NCI-H1694 (cell line): ENCODE results near the gene IL7R.
"Not testable (repeated sequence)": the region's sequence is repeated elsewhere in the genome, so short reads cannot be mapped to it uniquely, and the experiment has no call there.

Source experiments
- DNase-seq: peaks from one replicate; lab custom pipeline; 2025; lab: John Stamatoyannopoulos, UW

Gene IL7R

DNA sequence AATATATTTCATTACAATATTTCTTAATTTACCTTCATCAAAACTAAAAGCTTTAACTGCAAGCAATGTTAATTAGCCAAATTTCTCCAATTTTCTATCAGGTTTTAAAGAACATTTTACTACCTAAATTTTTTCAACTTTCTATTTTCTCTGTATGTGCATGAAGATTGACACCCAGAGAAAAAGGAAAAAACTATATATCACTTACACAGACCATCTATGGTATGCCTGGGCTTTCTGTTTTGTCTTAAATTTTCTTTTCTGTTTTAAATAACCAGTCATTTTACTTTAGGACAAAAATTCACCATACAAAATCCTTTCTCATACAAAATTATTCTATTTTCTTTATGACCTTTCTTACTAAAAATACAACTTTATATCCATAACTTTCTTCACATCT is 13.8 kb upstream of the IL7R start:
- no peak for DNase-seq

DNA sequence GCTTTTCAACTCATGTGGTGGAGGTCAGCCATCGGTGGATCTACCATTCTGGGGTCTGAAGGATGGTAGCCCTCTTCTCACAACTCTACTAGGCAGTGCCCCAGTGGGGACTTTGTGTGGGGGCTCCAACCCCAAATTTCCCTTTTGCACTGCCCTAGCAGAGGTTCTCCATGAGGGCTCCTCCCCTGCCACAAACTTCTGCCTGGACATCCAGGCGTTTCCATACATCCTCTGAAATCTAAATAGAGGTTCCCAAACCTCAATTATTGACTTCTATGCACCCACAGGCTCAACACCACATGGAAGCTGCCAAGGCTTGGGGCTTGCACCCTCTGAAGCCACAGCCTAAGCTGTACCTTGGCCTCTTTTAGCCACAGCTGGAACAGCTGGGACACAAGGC is 11.2 kb upstream of the IL7R start:
- not testable (repeated sequence) for DNase-seq

DNA sequence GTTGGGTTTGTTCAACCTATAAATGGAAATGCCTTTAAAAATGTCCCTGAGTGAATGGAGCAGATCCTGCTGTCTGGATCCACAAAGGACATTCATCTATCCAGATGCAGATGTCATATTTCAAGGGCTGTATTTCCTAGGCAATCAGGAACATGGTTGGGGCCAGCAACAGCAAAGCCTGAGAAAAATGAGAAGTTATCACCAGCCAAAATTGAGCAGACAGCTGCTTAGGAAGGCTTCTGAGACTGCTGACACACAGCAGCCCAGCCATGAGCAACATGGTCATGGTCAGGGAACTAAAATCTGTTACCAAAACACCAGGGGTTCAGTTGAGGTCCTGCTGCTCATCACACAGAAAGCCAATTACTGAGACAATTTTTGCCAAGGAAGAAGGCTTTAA is 9.2 kb upstream of the IL7R start:
- no peak for DNase-seq

DNA sequence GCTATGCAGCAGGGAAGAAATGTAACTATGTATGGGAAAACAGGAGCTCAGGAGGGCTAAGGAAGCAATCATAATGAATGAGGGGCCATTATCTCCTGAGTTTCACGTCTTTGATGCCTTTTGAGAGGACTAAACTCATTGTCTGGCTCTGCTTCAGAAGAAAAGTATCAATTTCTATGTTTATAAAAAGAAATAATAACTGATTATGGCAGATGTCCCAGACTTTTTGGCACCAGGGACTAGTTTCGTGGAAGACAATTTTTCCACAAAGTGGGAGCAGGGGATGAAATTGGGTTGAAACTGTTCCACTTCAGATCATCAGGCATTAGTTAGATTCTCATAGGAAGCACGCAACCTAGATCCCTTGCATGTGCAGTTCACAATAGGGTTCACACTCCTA is 8.7 kb upstream of the IL7R start:
- DNase-seq: no peak

DNA sequence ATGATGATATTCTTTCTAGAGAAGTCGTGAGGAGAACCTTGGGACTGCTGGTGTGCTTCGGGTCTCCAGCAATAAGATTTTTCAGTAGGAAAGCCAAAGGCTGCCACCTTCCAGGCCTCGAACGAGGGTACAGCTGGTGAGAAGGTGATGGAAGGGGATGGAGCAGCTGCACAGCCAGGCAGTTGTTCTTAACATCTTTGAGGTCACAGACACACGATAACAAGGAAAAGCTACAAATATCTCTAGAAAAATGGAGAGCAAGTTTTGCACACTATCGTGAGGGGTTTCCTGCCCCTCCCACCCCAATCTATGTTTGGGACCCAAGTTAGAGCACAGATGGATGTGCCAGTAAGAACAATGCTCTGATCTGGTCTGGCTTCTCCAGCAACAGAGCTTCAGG is 6.8 kb upstream of the IL7R start:
- DNase-seq: no peak

DNA sequence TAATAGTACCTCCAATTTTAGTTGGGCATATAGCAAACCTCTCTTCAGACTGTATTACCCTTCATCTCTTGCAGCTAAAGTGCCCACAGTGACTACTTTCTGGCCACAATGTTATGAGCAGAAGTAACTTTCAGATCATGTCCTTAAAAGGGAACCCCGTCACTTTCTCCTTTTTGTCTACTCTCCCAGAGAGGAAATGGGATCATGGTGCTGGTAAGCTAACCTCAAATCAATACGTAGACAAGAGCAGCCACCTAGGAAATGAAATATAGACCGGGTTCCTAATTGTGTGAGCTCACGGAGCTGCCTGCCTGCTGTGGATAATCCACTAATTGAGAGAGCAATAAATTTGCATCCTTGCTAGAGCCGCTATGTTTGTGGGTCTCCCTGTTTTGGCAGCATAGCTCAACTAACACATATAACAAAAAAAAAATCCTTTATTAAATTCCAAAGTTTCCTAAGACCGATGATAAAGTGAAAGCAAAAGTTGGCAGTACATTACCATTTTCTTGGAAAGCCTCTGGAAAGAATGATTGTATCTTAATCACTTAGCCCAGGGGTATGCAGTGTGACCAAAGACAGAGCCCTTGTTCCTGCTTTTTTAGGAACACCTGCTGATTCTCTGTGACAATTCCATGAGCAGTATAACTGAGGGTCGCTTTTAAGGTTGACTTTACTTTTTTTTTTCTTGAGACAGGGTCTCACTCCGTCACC is 5.6 kb upstream of the IL7R start:
- DNase-seq: no peak

DNA sequence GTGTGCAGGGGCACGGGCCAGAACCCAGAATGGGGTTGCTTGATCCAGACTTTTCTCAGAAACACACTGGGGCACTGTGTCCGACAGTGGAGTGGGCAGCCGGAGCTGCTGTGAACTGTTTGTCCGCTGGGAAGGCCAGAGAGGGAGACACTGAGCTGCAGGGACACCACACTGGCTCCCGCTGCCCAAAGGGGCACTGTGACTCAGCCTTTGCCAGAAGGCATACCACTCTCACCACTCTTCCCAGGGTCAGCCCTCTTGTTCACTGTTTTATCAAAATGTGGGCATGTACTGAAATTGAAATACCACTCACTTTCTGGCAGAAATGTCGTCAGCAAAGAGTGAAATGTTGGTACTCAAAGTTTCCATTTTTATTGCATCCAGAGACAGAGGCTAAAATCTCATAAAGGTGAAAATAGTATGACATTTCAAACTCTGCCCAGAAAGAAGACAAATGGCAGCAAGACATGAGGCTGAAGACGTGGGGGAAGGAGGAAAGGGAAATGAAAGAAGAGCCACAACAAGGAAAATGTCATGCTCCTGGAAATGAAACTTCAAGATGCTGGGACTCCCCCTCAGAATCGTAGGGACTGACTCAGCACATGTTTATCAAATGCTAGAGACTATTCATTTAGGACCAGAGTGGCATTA is 4.5 kb upstream of the IL7R start:
- no peak for DNase-seq

DNA sequence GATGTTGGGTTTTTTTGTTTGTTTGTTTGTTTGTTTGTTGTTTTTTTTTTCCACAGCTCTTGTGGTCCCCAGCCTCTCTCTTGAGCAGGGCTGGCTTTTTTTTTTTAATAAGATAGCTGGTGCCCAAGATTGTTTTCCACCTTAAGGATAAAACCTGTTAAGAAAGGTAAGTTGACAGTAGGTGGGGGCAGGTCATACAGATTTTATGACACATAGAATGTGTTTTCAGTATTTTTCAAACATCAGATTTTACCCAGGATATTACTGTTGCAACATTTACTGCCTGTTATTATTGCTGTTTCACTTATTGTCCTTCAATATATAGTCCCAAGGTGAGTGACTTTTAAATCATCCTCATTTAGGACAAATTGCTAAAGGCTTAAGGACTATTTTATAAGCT is 3.9 kb upstream of the IL7R start:
- DNase-seq: no peak

DNA sequence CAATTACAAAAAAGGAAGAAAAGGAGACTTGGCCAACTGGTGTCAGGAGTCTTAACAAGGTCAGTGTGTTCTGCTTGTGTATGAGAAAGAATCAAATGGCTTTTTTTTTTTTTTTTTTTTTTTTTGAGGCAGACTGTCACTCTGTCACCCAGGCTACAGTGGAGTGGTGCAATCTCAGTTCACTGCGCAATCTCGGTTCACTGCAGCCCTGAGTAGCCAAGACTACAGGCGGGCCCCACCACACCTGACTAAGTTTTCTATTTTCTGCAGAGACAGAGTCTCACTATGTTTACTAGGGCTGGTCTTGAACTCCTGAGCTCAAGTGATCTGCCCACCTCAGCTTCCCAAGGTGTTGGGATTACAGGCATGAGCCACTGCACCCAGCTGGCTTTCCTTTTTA is 3.1 kb upstream of the IL7R start:
- DNase-seq: no peak

DNA sequence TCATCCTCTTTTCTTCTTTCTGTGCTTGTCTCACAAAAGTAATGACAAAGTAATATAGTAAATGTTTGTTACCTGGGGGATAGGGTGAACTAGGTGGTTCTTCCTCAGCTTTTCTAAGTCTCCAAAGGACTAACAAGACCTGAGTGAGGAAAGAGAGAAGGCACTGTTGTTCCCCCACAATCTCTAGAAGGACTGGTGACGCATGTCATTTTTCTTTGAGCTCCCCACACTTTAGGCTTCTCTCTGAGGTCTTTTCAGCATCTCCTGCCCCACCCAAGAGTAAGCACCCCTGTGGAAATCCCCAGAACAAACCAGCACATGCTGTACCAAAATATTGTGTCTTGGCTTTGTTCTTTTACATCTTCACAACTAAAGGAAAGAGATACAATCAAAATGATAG is 2.4 kb upstream of the IL7R start:
- no peak for DNase-seq

DNA sequence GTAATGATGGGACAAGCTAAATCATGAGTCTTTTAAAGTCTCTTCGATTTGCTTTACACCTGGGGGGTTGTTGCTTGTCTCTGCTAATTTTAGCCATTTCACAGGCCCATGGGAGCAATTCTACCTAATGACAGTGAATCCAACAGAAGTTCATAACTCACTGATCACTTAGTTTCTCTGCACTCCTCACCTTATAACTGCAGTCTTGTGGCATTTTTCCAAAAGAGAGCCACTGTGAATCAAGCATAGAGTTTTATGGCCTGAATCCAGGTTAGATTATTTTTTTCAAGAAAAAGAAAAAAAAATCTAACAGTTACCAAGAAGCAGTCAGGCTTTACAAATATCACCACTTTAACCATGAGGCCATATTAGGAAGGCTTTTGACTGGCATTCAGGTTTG is 1.5 kb upstream of the IL7R start:
- DNase-seq: no peak

DNA sequence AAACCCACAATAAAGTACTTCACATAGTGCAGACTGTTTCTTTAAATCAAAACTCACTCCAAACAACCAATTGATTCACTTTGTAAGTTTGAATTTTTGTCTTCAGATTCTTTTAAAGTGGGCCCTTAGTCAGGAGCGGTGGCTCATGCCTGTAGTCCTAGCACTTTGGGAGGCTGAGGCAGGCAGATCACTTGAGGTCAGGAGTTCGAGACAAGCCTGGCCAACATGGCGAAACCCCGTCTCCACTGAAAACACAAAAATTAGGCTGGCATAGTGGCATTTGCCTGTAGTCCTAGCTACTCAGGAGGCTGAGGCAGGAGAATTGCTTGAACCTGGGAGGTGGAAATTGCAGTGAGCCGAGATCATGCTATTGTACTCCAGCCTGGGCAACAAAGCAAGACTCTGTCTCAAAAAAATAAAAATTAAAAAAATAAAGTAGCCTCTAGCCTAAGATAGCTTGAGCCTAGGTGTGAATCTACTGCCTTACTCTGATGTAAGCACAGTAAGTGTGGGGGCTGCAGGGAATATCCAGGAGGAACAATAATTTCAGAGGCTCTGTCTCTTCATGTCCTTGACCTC is 416 bp upstream of the IL7R start:
- DNase-seq: not testable (repeated sequence)

DNA sequence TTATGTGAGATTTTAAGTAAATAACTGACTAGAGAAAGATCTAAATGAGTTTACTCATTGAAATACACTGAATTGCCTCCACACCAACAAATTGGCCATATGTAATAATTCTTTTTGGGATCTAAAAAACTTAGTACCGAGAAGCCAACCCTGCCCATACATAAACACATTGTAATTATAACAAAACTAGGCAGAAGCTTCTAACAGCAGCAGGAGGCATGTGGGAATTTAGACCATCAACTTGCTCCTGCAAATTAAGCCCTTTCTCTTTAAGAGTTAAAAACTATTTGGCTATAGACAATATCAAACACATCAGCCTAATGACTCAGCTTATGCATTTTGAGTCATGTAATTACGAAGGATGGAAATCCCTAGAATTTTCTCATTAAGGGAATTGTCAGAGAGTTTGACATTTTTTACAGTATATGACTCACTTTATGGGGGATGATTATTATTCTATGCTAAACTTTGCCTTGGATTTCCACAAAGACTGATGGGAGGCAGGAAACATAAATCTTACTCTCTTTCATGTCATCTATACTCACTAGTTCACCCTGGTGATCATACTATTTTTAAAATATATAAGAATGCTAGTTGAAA is 1.0 kb downstream of the IL7R start:
- no peak for DNase-seq

DNA sequence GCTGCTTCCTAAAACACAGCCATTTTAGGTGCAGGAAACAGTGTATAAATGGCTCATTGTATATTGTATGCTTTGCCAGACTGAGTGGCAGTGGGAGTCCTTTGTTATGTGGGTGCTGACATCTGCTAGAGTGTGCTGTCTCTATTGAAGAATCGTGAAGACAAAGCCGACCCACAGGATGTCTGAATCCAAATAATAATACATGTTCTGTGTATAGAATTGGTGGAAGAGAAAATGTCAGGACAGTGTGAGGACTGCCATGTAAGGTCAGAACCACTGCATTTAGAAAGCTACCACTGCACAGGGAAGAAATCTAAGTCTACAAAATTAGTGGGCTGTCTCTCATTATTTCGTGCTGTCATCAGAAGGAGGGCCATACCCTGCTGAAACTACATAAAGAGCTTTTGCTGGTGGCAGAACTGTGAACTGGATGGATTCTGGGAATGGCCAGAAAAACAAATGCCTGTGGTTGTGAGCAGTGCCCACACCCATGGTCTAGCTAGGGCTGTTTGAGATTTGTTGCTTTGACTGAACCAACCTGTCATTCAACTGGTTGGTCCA is 2.5 kb downstream of the IL7R start:
- DNase-seq: no peak

DNA sequence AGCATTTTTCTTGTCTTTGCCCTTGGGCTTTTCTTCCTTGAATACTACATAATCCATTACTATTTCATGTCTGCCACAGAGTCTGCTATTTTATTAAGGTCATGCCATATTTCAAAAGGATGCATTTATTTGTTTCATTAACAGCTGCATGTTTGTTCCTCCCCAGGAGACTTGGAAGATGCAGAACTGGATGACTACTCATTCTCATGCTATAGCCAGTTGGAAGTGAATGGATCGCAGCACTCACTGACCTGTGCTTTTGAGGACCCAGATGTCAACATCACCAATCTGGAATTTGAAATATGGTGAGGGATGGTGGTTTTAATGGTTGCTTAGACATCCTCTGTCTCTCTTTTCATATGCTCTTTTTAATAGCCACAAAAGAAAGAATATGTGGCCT is 4.0 kb downstream of the IL7R start:
- no peak for DNase-seq

DNA sequence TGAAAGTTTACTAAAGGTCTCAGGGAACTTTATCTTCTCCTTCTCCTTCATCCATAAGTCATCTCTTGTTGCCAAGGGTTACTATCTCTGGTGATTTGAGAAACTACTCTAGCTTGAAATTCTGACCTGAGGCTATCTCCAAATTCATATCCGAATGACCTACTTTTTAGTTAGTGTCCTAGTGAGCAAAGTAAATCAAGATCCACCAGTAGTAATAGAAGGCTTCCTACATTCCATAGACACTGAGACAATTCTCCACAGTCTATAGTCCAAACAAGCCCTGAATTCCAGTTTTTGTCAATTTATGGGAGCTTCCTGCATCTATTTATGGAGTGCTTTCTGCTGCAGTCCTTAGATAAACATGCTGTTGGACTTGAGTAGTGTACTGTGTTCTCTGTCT is 5.0 kb downstream of the IL7R start:
- no peak for DNase-seq

DNA sequence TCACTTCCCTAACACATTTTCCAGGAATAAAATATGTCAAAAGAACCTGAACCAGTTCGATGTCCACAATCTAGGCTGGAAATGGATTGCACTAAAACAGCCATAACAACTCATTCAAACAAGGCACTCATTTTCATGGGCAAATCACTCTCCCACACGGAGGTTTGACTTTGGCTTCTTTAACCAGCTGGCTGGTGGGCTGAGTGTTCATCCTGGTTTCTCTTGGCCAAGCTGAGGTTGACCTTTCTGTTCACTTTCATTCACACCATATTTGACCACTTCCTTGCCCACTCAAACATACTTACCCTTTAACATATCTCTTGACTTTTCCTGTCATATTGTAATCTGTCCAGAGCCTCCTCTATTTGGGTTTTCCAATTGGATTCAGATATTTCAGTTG is 5.4 kb downstream of the IL7R start:
- DNase-seq: no peak

DNA sequence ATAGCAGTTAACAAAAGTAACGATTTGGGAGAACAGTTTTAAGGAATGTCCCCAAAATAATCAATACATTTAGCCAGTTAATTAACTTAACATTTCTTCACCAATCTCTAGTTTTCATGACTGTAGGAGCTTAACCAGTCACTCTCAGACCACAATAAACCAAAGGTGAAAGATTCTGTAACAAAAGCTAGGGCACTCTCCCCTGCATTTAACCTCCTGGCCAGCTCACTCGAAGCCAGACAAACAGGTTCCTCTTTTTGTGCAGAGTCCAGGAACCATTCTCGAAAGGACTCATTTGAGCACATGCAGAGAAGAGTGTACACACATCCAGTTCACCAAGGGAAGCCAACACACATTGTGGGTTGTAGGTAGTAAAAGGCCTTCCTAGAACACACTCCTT is 6.5 kb downstream of the IL7R start:
- DNase-seq: no peak

DNA sequence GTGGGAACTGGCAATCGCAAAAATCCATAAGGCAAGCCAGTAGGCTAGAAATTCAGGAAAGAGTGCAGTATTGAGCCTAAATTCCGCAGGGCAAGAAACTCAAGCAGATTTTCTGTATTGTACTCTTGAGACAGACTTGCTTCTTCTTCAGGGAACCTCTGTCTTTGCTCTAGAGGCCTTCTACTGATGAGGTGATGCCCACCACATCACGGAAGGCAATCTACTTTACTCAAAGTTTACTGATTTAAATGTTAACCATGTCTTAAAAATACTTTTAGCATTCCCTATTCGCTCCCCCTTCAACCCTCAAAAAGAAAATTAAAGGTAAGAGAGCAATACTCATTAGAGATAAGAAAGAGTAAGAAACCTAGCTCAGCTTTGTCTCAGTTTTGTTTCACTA is 11.3 kb downstream of the IL7R start:
- DNase-seq: no peak

DNA sequence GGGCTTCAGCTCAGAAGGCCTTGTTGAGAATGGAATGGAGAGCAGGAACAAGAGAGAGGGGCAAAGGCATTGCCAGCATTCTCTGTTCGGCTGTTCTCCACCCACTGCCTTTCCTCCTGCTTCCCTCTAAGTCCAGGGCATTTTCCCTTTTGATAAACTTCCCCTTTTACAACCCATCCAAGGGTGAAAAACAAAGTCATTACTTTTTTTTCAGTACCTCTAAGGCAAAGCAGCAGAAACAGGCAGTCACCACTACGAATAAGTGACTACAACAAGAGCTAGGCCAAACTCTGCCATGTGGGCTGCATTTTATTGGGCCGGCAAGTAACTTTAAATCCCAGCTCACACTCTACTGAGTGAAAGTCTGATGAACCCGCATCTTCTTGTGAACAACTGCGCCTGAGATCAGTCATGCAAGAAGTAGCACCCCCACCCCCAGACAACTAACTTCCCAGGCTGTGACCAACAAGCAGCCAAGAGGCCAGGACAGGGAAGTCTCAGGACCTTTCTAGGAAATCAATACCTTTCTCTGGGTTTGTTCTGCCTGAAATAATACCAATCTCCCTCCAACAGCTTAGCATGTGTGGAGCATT is 13.1 kb downstream of the IL7R start:
- DNase-seq: no peak

DNA sequence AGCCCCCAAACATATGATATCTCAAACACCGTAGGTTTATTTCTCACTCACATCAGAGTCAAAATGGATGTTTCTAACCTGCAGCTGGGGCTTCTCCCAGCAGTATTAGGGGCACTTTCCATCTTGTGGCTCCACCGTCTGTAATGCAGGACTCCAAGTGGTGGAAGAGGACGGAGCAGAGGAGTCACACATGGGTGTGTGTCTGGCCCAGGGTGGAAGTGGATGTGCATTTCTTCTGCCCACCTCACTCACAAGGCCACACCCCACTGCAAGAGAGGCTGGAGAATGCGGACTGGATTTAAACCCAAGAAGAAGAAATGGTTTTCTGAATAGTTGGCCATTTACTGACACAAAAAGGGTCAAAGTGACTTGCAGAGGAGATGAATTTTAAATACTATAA is 13.9 kb downstream of the IL7R start:
- DNase-seq: no peak

DNA sequence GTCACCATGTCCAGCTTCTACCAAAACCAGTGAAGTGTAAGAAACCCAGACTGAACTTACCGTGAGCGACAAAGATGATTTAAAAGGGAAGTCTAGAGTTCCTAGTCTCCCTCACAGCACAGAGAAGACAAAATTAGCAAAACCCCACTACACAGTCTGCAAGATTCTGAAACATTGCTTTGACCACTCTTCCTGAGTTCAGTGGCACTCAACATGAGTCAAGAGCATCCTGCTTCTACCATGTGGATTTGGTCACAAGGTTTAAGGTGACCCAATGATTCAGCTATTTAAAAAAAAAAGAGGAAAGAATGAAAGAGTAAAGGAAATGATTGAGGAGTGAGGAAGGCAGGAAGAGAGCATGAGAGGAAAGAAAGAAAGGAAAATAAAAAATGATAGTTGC is 19.8 kb downstream of the IL7R start:
- no peak for DNase-seq

DNA sequence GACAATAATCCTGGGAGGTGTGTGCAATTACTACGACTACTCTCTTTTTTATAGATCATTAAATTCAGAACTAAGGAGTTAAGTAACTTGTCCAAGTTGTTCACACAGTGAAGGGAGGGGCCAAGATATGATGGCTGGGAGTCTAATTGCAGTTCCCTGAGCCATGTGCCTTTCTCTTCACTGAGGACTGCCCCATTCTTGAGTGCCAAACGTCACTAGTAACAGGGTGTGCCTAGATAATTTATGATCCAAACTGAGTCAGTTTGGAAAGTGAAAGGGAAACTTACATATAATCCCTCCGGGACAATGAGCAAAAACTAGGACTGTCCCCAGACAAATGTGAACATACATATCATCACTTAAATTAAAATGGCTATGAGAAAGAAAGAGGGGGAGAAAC is 20.2 kb downstream of the IL7R start:
- DNase-seq: no peak
